ENCODE measurements around the gene ZBED4.

Gene ZBED4

GRCh38 chr22:49861642-49862495 is 8.2 kb downstream of the ZBED4 start:
- peaks cover 14% of the 10 kb centered on the region for H3K36me3 ChIP-seq (ENCODE audit: insufficient read depth, low read length)
- peaks cover 3% of the 10 kb centered on the region for H3K4me1 ChIP-seq (ENCODE audit: control insufficient read depth, insufficient read depth, low read length)
- no peak overlapping the region for H3K9ac ChIP-seq (ENCODE audit: low read depth, low read length)
- H3K27me3 ChIP-seq (ENCODE audit: control insufficient read depth, insufficient read depth, low read length): no peaks in the 10 kb centered on the region
- H3K4me2 ChIP-seq (ENCODE audit: low read length): no peak overlapping the region
- H3K9me3 ChIP-seq (replicated peaks; ENCODE audit: low read length): peaks cover 9% of the 10 kb centered on the region
- H3K4me3 ChIP-seq (ENCODE audit: low read length): no peak overlapping the region

GRCh38 chr22:49862496-49862776 is 8.8 kb downstream of the ZBED4 start:
- peaks cover 3% of the 10 kb centered on the region for H3K4me1 ChIP-seq (ENCODE audit: control insufficient read depth, insufficient read depth, low read length)
- H3K9me3 ChIP-seq (replicated peaks; ENCODE audit: low read length): peaks cover 9% of the 10 kb centered on the region
- H3K9ac ChIP-seq (ENCODE audit: low read depth, low read length): no peak overlapping the region
- peaks cover 14% of the 10 kb centered on the region for H3K36me3 ChIP-seq (ENCODE audit: insufficient read depth, low read length)
- no peak overlapping the region for H3K4me3 ChIP-seq (ENCODE audit: low read length)
- H3K27me3 ChIP-seq (ENCODE audit: control insufficient read depth, insufficient read depth, low read length): no peaks in the 10 kb centered on the region
- no peak overlapping the region for H3K4me2 ChIP-seq (ENCODE audit: low read length)

- H3K4me1 ChIP-seq (ENCODE audit: control insufficient read depth, insufficient read depth, low read length): peaks cover 3% of the 10 kb centered on the region
- no peaks in the 10 kb centered on the region for H3K27me3 ChIP-seq (ENCODE audit: control insufficient read depth, insufficient read depth, low read length)
- H3K4me3 ChIP-seq (ENCODE audit: low read length): no peak overlapping the region
- no peak overlapping the region for H3K4me2 ChIP-seq (ENCODE audit: low read length)
- H3K9me3 ChIP-seq (replicated peaks; ENCODE audit: low read length): peaks cover 9% of the 10 kb centered on the region
- no peak overlapping the region for H3K9ac ChIP-seq (ENCODE audit: low read depth, low read length)
- H3K36me3 ChIP-seq (ENCODE audit: insufficient read depth, low read length): peaks cover 5% of the 10 kb centered on the region
Measured at GRCh38 chr22:49863931-49864330, 10.3 kb downstream of the ZBED4 start.

- Histone ChIP-seq H3K27me3 (ENCODE audit: control insufficient read depth, insufficient read depth, low read length) (no peaks in the 10 kb centered on the region), H3K4me1 (ENCODE audit: control insufficient read depth, insufficient read depth, low read length) (peaks cover 3% of the 10 kb centered on the region), H3K9ac (ENCODE audit: low read depth, low read length) (no peak overlapping the region), H3K9me3 (replicated peaks; ENCODE audit: low read length) (peaks cover 15% of the 10 kb centered on the region), H3K4me2 (ENCODE audit: low read length) (no peak overlapping the region), H3K4me3 (ENCODE audit: low read length) (no peak overlapping the region), H3K36me3 (ENCODE audit: insufficient read depth, low read length) (peaks cover 4% of the 10 kb centered on the region)
Measured at GRCh38 chr22:49865156-49865555, 11.5 kb downstream of the ZBED4 start.

GRCh38 chr22:49866134-49866533 is 12.5 kb downstream of the ZBED4 start:
- H3K4me1 ChIP-seq (ENCODE audit: control insufficient read depth, insufficient read depth, low read length): peaks cover 3% of the 10 kb centered on the region
- no peak overlapping the region for H3K4me3 ChIP-seq (ENCODE audit: low read length)

GRCh38 chr22:49866646-49867045 is 13.0 kb downstream of the ZBED4 start:
- peaks cover 3% of the 10 kb centered on the region for H3K4me1 ChIP-seq (ENCODE audit: control insufficient read depth, insufficient read depth, low read length)
- no peak overlapping the region for H3K9ac ChIP-seq (ENCODE audit: low read depth, low read length)

More at GRCh38 chr22:49866134-49866533, 12.5 kb downstream of the ZBED4 start:
- Histone ChIP-seq H3K9me3 (replicated peaks; ENCODE audit: low read length) (peaks cover 15% of the 10 kb centered on the region), H3K36me3 (ENCODE audit: insufficient read depth, low read length) (peaks cover 4% of the 10 kb centered on the region), H3K4me2 (ENCODE audit: low read length) (no peak overlapping the region), H3K27me3 (ENCODE audit: control insufficient read depth, insufficient read depth, low read length) (no peaks in the 10 kb centered on the region), H3K9ac (ENCODE audit: low read depth, low read length) (no peak overlapping the region)

GRCh38 chr22:49867303-49868265 is 13.9 kb downstream of the ZBED4 start:
- H3K4me2 ChIP-seq (ENCODE audit: low read length): no peak overlapping the region
- no peak overlapping the region for H3K4me3 ChIP-seq (ENCODE audit: low read length)
- peaks cover 15% of the 10 kb centered on the region for H3K9me3 ChIP-seq (replicated peaks; ENCODE audit: low read length)
- peaks cover 4% of the 10 kb centered on the region for H3K36me3 ChIP-seq (ENCODE audit: insufficient read depth, low read length)
- H3K4me1 ChIP-seq (ENCODE audit: control insufficient read depth, insufficient read depth, low read length): no peaks in the 10 kb centered on the region
- no peak overlapping the region for H3K9ac ChIP-seq (ENCODE audit: low read depth, low read length)
- no peaks in the 10 kb centered on the region for H3K27me3 ChIP-seq (ENCODE audit: control insufficient read depth, insufficient read depth, low read length)

More at GRCh38 chr22:49866646-49867045, 13.0 kb downstream of the ZBED4 start:
- Histone ChIP-seq H3K36me3 (ENCODE audit: insufficient read depth, low read length) (peaks cover 4% of the 10 kb centered on the region), H3K9me3 (replicated peaks; ENCODE audit: low read length) (peaks cover 15% of the 10 kb centered on the region), H3K27me3 (ENCODE audit: control insufficient read depth, insufficient read depth, low read length) (no peaks in the 10 kb centered on the region), H3K4me3 (ENCODE audit: low read length) (no peak overlapping the region), H3K4me2 (ENCODE audit: low read length) (no peak overlapping the region)

GRCh38 chr22:49869086-49869830 is 15.6 kb downstream of the ZBED4 start:
- no peaks in the 10 kb centered on the region for H3K4me1 ChIP-seq (ENCODE audit: control insufficient read depth, insufficient read depth, low read length)
- peaks cover 15% of the 10 kb centered on the region for H3K9me3 ChIP-seq (replicated peaks; ENCODE audit: low read length)
- H3K27me3 ChIP-seq (ENCODE audit: control insufficient read depth, insufficient read depth, low read length): no peaks in the 10 kb centered on the region
- no peak overlapping the region for H3K4me2 ChIP-seq (ENCODE audit: low read length)
- no peak overlapping the region for H3K4me3 ChIP-seq (ENCODE audit: low read length)
- peaks cover 4% of the 10 kb centered on the region for H3K36me3 ChIP-seq (ENCODE audit: insufficient read depth, low read length)
- no peak overlapping the region for H3K9ac ChIP-seq (ENCODE audit: low read depth, low read length)

GRCh38 chr22:49869845-49870712 is 16.4 kb downstream of the ZBED4 start:
- Histone ChIP-seq H3K9ac (ENCODE audit: low read depth, low read length) (no peak overlapping the region), H3K4me3 (ENCODE audit: low read length) (no peak overlapping the region), H3K9me3 (replicated peaks; ENCODE audit: low read length) (peaks cover 15% of the 10 kb centered on the region), H3K27me3 (ENCODE audit: control insufficient read depth, insufficient read depth, low read length) (no peaks in the 10 kb centered on the region), H3K4me1 (ENCODE audit: control insufficient read depth, insufficient read depth, low read length) (no peaks in the 10 kb centered on the region), H3K36me3 (ENCODE audit: insufficient read depth, low read length) (peaks cover 4% of the 10 kb centered on the region), H3K4me2 (ENCODE audit: low read length) (no peak overlapping the region)

- no peak overlapping the region for H3K4me3 ChIP-seq (ENCODE audit: low read length)
- H3K4me2 ChIP-seq (ENCODE audit: low read length): no peak overlapping the region
- H3K36me3 ChIP-seq (ENCODE audit: insufficient read depth, low read length): peaks cover 4% of the 10 kb centered on the region
- H3K9me3 ChIP-seq (replicated peaks; ENCODE audit: low read length): peaks cover 10% of the 10 kb centered on the region
- no peaks in the 10 kb centered on the region for H3K27me3 ChIP-seq (ENCODE audit: control insufficient read depth, insufficient read depth, low read length)
- no peaks in the 10 kb centered on the region for H3K4me1 ChIP-seq (ENCODE audit: control insufficient read depth, insufficient read depth, low read length)
- H3K9ac ChIP-seq (ENCODE audit: low read depth, low read length): no peak overlapping the region
Measured at GRCh38 chr22:49871482-49871881, 17.8 kb downstream of the ZBED4 start.
